DMS 273 (cell line): ENCODE results near the gene HOXD11.

Experiments
- DNase-seq: peaks from one replicate; lab custom pipeline; 2025; ENCODE audit not compliant: unreplicated experiment; lab: John Stamatoyannopoulos, UW

Gene HOXD11

GRCh38 chr2:176120364-176121189, 13.5 kb downstream of the HOXD11 start:
- no peak for DNase-seq

- no peak for DNase-seq
Measured at GRCh38 chr2:176121190-176122051, 14.3 kb downstream of the HOXD11 start.

GRCh38 chr2:176122052-176122682, 15.1 kb downstream of the HOXD11 start:
- DNase-seq, result no peak

GRCh38 chr2:176122683-176123410, 15.8 kb downstream of the HOXD11 start, which contains the start of gene HOXD9:
HOXD9 (plus strand) TSS chr2:176122719; CDS start chr2:176122769, 50 bp downstream.
- no peak for DNase-seq

- no peak for DNase-seq
Measured at GRCh38 chr2:176123411-176124109, 16.5 kb downstream of the HOXD11 start.

- DNase-seq, result no peak
Measured at GRCh38 chr2:176124110-176124946, 17.2 kb downstream of the HOXD11 start.

GRCh38 chr2:176124947-176125771, 18.1 kb downstream of the HOXD11 start:
- no peak for DNase-seq

GRCh38 chr2:176125772-176126054, 18.6 kb downstream of the HOXD11 start:
- DNase-seq, result no peak

- peak; percentile 85 for DNase-seq
Measured at GRCh38 chr2:176126929-176127773, 20.1 kb downstream of the HOXD11 start.

- no peak for DNase-seq
Measured at GRCh38 chr2:176127774-176128072, 20.6 kb downstream of the HOXD11 start.

GRCh38 chr2:176128172-176128981, 21.3 kb downstream of the HOXD11 start:
- no peak for DNase-seq

GRCh38 chr2:176128982-176129796, 22.1 kb downstream of the HOXD11 start, which contains the start of gene HOXD8:
HOXD8 (plus strand) TSS chr2:176129705; CDS start chr2:176130367, 662 bp downstream.
- peak; percentile 71 for DNase-seq

GRCh38 chr2:176129813-176130146, 22.7 kb downstream of the HOXD11 start:
- DNase-seq, result no peak

GRCh38 chr2:176130147-176130956, 23.3 kb downstream of the HOXD11 start:
- peak; percentile 62 for DNase-seq
